Measurements from ENCODE around the gene KRT6A. TPM values are rescaled to one million over a fixed set of nuclear protein-coding genes. Genes with fewer than 3 reads are reported as not detected.
"Not testable (repeated sequence)": the region's sequence is repeated elsewhere in the genome, so short reads cannot be mapped to it uniquely, and the experiment has no call there.

KRT6A gene
- total and polyA plus RNA-seq, 4 donors = 0.02 to 0.05 TPM; not detected in 2

DNA sequence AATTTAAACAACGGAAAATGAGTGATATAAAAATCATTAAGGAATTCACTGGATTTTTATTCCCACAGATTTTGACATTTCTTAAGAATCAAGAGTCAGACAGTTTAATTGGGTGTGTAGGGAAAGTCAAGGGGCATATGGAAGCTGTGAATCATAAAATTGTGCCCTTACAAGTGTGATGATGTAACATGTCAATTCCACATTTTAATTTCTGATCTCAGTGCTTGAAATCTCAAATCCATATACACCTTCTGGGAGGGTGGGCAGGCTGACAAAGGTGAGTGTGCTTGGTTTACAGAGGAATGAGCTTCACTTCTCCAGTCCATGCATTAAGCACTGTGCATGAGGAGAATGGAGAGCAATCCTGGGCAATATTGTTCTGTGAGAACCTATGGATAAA lies 1.0 kb upstream of the KRT6A start (continued):
- no peak for TF ChIP-seq HNF4G (IDR thresholded peaks at IDR 0.05)
- TF ChIP-seq, protein P1, sequence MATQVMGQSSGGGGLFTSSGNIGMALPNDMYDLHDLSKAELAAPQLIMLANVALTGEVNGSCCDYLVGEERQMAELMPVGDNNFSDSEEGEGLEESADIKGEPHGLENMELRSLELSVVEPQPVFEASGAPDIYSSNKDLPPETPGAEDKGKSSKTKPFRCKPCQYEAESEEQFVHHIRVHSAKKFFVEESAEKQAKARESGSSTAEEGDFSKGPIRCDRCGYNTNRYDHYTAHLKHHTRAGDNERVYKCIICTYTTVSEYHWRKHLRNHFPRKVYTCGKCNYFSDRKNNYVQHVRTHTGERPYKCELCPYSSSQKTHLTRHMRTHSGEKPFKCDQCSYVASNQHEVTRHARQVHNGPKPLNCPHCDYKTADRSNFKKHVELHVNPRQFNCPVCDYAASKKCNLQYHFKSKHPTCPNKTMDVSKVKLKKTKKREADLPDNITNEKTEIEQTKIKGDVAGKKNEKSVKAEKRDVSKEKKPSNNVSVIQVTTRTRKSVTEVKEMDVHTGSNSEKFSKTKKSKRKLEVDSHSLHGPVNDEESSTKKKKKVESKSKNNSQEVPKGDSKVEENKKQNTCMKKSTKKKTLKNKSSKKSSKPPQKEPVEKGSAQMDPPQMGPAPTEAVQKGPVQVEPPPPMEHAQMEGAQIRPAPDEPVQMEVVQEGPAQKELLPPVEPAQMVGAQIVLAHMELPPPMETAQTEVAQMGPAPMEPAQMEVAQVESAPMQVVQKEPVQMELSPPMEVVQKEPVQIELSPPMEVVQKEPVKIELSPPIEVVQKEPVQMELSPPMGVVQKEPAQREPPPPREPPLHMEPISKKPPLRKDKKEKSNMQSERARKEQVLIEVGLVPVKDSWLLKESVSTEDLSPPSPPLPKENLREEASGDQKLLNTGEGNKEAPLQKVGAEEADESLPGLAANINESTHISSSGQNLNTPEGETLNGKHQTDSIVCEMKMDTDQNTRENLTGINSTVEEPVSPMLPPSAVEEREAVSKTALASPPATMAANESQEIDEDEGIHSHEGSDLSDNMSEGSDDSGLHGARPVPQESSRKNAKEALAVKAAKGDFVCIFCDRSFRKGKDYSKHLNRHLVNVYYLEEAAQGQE (IDR thresholded peaks at IDR 0.05) = no peak

DNA sequence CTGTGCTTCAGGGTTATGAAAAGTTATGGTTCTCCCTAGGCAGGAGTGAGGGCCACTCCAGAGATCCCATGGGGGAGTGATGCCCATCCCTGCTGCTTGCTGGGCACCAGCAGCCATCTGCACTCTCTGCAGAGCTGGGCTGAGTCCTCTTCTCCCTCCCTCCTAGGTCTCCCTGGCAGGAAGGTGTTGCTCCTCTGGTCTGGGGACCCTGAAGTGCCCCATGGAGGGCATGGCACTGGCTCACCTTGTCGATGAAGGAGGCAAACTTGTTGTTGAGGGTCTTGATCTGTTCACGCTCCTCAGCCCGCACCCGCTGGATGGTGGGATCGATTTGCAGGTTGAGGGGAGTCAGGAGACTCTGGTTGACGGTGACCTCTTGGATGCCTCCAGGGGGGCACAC lies 652 bp downstream of the KRT6A start:
- not testable (repeated sequence) for H3K9me3 ChIP-seq (ENCODE audit: control insufficient read depth in 4 of 4, low read length in 3 of 4); H3K9ac ChIP-seq (ENCODE audit: low read depth in 1 of 2, low read length in 2 of 2); H3K27ac ChIP-seq (ENCODE audit: low read depth in 1 of 2, low read length in 2 of 2); H3K36me3 ChIP-seq (ENCODE audit: control insufficient read depth in 4 of 4, insufficient read depth in 3 of 4, low read depth in 1 of 4, low read length in 3 of 4); H3K4me3 ChIP-seq (ENCODE audit: low read depth in 1 of 3, low read length in 3 of 3); H3K4me1 ChIP-seq (ENCODE audit: control insufficient read depth in 4 of 4, insufficient read depth in 4 of 4, low read length in 3 of 4); DNase-seq (ENCODE audit: low spot score); H3K27me3 ChIP-seq (ENCODE audit: control insufficient read depth in 4 of 4, insufficient read depth in 4 of 4, low read length in 3 of 4)
- 96% methylated on average over 6 of the region's 6 CpGs for WGBS

DNA sequence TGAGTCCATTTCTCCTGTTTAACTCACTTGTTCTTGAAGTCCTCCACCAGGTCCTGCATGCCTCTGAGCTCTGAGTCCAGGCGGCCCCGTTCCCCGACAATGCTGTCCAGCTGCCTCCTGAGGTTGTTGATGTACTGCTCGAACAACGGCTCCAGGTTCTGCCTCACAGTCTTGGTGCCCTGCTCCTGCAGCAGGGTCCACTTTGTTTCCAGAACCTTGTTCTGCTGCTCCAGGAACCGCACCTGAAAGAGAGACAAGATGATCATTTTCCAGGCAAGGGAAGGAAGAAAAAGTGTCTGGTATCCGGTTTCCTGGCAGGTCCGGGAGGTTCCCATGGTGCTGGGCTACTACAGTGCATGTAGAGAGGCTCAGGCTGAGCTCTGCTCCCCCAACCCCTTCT lies 1.6 kb downstream of the KRT6A start:
- H3K36me3 ChIP-seq (ENCODE audit: control insufficient read depth in 4 of 4, insufficient read depth in 3 of 4, low read depth in 1 of 4, low read length in 3 of 4); H3K9ac ChIP-seq (ENCODE audit: low read depth in 1 of 2, low read length in 2 of 2); H3K9me3 ChIP-seq (ENCODE audit: control insufficient read depth in 4 of 4, low read length in 3 of 4); H3K4me1 ChIP-seq (ENCODE audit: control insufficient read depth in 4 of 4, insufficient read depth in 4 of 4, low read length in 3 of 4); DNase-seq (ENCODE audit: low spot score); H3K4me3 ChIP-seq (ENCODE audit: low read depth in 1 of 3, low read length in 3 of 3); H3K27me3 ChIP-seq (ENCODE audit: control insufficient read depth in 4 of 4, insufficient read depth in 4 of 4, low read length in 3 of 4); H3K27ac ChIP-seq (ENCODE audit: low read depth in 1 of 2, low read length in 2 of 2): not testable (repeated sequence)
- 88% methylated on average over 8 of the region's 8 CpGs for WGBS

DNA sequence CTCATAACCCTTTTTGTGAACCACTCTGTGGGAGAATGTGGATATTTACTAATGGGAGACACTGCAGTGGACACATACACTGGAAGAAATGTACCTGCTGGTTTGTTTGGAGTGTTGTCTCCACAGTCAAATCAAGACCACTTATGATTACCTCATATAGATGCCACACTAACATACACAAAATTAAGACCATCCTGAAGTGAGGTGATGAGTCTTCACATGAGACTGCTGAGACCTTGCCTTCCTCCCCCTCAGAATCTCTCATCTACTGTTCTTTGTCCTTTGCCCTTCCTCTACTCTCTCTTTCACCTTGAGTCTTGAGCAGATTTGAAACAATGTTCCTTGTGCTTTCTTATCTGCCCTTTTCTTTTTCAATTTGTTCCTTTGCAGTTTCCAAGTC lies 4.3 kb downstream of the KRT6A start:
- no peaks in the 10 kb centered on the region for H3K36me3 ChIP-seq (ENCODE audit: control insufficient read depth in 4 of 4, insufficient read depth in 3 of 4, low read depth in 1 of 4, low read length in 3 of 4)

DNA sequence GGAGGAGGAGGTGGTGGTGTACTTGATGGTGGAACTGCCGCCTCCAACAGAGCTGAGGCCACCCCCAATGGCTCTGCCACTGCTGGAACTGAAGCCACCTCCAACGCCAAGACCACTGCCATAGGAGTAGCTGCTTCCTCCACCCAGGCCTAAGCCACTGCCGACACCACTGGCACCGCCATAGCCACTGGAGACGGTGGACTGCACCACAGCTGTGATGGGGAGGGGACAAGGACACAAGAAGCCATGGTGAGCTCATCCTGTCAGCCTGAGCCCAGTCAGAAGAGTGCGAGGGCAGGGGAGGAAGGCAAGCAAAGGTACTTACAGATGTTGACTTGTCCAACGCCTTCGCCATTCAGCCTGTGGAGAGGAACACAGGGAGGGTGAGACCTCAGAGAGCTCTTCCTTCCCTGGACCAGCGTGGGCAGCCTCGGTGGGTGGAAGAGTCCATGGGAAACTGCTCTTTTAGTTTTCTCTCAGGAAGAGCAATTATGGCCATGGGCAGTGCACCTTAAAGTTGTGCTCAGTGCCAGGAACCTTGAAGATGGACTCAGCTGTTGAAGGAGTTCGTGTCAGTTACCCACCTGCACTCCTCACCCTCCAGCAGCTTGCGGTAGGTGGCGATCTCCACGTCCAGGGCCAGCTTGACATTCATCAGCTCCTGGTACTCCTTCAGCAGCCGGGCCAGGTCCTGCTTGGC lies 5.2 kb downstream of the KRT6A start:
- WGBS = 88% methylated on average over 15 of the region's 15 CpGs
- not testable (repeated sequence) for H3K36me3 ChIP-seq (ENCODE audit: control insufficient read depth in 4 of 4, insufficient read depth in 3 of 4, low read depth in 1 of 4, low read length in 3 of 4); H3K4me3 ChIP-seq (ENCODE audit: low read depth in 1 of 3, low read length in 3 of 3); DNase-seq (ENCODE audit: low spot score); H3K9me3 ChIP-seq (ENCODE audit: control insufficient read depth in 4 of 4, low read length in 3 of 4); H3K4me1 ChIP-seq (ENCODE audit: control insufficient read depth in 4 of 4, insufficient read depth in 4 of 4, low read length in 3 of 4); H3K27ac ChIP-seq (ENCODE audit: low read depth in 1 of 2, low read length in 2 of 2); H3K9ac ChIP-seq (ENCODE audit: low read depth in 1 of 2, low read length in 2 of 2); H3K27me3 ChIP-seq (ENCODE audit: control insufficient read depth in 4 of 4, insufficient read depth in 4 of 4, low read length in 3 of 4)

More for the DNA sequence above, 4.3 kb downstream of the KRT6A start:
- peaks cover 0 to 5% (median 0%) of the 10 kb centered on the region in 4 donors for H3K9me3 ChIP-seq (ENCODE audit: control insufficient read depth in 4 of 4, low read length in 3 of 4)
- no peak overlapping the region for H3K27ac ChIP-seq (ENCODE audit: low read depth in 1 of 2, low read length in 2 of 2)
- TF ChIP-seq, protein P2, sequence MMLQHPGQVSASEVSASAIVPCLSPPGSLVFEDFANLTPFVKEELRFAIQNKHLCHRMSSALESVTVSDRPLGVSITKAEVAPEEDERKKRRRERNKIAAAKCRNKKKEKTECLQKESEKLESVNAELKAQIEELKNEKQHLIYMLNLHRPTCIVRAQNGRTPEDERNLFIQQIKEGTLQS (IDR thresholded peaks at IDR 0.05) = no peak
- TF ChIP-seq RXRA (IDR thresholded peaks at IDR 0.05) (no peak), NR2F2 (IDR thresholded peaks at IDR 0.05) (no peak), JUND (IDR thresholded peaks at IDR 0.05) (no peak), EGR1 (IDR thresholded peaks at IDR 0.05; ENCODE audit: low read depth in 2 of 2) (no peak), SP1 (IDR thresholded peaks at IDR 0.05) (no peak), YY1 (IDR thresholded peaks at IDR 0.05) (no peak), HNF4A (conservative IDR thresholded peaks at IDR 0.05) (no peak), GABPA (IDR thresholded peaks at IDR 0.05 in 1 of 2, conservative IDR thresholded peaks at IDR 0.05 in 1 of 2) (no peak), RAD21 (IDR thresholded peaks at IDR 0.05) (no peak), HNF4G (IDR thresholded peaks at IDR 0.05) (no peak), TAF1 (conservative IDR thresholded peaks at IDR 0.05) (no peak)
- TF ChIP-seq, protein P1 (IDR thresholded peaks at IDR 0.05) = no peak
- TF ChIP-seq, protein P3, sequence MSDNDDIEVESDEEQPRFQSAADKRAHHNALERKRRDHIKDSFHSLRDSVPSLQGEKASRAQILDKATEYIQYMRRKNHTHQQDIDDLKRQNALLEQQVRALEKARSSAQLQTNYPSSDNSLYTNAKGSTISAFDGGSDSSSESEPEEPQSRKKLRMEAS (IDR thresholded peaks at IDR 0.05) = no peak
- H3K9ac ChIP-seq (ENCODE audit: low read depth in 1 of 2, low read length in 2 of 2) = no peak overlapping the region
- H3K4me1 ChIP-seq (ENCODE audit: control insufficient read depth in 4 of 4, insufficient read depth in 4 of 4, low read length in 3 of 4) = no peaks in the 10 kb centered on the region
- H3K4me3 ChIP-seq (ENCODE audit: low read depth in 1 of 3, low read length in 3 of 3) = no peak overlapping the region
- DNase-seq (ENCODE audit: low spot score) = no peak
- peaks cover 0 to 6% (median 0%) of the 10 kb centered on the region in 4 donors for H3K27me3 ChIP-seq (ENCODE audit: control insufficient read depth in 4 of 4, insufficient read depth in 4 of 4, low read length in 3 of 4)
